ENCODE results near the gene PLA2G15. TPM values are rescaled to one million over a fixed set of nuclear protein-coding genes. Genes with fewer than 3 reads are reported as not detected.

PLA2G15 gene
- total and polyA plus RNA-seq, 2 of the 13 experiments (the other 11 are each of a cell fraction or from before 2014, with no cell fraction given), result 14.4 to 23.7 TPM

DNA sequence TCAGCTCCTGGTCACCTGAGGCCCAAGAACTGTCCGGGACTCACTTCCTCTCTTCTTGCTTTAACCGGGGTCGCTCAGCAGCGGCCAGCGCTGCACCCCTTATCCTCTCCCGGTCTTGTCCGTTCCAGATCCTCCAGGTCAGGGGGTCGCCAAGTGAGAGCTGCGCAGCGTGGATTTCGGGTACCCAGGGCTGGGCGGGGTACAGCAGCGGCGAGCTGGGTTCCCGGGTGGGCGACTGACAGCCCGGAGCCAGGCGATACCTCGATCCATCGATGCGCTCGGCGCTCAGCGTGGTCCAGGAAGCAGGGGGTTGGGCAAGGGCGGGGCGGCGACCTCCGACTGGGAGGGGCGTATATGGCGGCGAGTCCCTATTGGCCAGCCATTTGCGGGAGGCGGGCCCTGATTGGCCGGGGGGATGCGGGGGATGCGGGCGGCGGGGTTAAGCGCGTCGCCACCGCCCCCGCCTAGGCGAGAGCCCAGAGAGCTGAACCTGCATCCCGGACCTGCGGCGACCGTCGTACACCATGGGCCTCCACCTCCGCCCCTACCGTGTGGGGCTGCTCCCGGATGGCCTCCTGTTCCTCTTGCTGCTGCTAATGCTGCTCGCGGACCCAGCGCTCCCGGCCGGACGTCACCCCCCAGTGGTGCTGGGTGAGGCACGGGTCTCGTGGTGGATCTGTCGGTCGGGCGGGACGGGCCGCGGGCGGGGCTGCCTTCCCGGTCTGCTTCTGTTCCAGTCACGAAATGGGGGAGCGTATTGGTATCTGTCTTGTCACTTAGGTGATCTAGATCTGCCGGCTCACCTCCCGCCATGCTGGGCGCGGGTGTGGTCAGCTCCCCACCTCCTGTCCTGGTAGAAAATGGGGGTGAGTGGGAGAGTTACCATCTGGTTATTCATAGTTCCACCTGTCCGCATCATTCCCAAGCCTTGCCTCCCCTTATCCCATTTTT lies at the start of gene PLA2G15 (continued):
- TF ChIP-seq, protein P1, sequence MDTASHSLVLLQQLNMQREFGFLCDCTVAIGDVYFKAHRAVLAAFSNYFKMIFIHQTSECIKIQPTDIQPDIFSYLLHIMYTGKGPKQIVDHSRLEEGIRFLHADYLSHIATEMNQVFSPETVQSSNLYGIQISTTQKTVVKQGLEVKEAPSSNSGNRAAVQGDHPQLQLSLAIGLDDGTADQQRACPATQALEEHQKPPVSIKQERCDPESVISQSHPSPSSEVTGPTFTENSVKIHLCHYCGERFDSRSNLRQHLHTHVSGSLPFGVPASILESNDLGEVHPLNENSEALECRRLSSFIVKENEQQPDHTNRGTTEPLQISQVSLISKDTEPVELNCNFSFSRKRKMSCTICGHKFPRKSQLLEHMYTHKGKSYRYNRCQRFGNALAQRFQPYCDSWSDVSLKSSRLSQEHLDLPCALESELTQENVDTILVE (CRISPR knock-in tag; IDR thresholded peaks at IDR 0.05), result peak; percentile 60
- 0 out of 2 replicates have a peak, but pooled peaks have one; percentile 12 for TF ChIP-seq SMYD3 (CRISPR knock-in tag; IDR thresholded peaks at IDR 0.05)
- 0 out of 2 replicates have a peak, but pooled peaks have one; percentile 21 for TF ChIP-seq ZNF292 (CRISPR knock-in tag; IDR thresholded peaks at IDR 0.05; ENCODE audit: borderline replicate concordance, low read depth)
- TF ChIP-seq CEBPB (IDR thresholded peaks at IDR 0.05; ENCODE audit: borderline replicate concordance, low read depth, low read length), result peak; percentile 80; the same call in 1 of the 2 replicates
- TF ChIP-seq ARNTL (CRISPR knock-in tag; IDR thresholded peaks at IDR 0.05), result peak; percentile 53
- TF ChIP-seq ZFP36L1 (CRISPR knock-in tag; IDR thresholded peaks at IDR 0.05), result no peak
- TF ChIP-seq ZNF274 (CRISPR knock-in tag; IDR thresholded peaks at IDR 0.05), result no peak
- TF ChIP-seq TBL1XR1 (IDR thresholded peaks at IDR 0.05; ENCODE audit: borderline replicate concordance, low read length, partially characterized antibody), result no peak
- TF ChIP-seq, protein P2, sequence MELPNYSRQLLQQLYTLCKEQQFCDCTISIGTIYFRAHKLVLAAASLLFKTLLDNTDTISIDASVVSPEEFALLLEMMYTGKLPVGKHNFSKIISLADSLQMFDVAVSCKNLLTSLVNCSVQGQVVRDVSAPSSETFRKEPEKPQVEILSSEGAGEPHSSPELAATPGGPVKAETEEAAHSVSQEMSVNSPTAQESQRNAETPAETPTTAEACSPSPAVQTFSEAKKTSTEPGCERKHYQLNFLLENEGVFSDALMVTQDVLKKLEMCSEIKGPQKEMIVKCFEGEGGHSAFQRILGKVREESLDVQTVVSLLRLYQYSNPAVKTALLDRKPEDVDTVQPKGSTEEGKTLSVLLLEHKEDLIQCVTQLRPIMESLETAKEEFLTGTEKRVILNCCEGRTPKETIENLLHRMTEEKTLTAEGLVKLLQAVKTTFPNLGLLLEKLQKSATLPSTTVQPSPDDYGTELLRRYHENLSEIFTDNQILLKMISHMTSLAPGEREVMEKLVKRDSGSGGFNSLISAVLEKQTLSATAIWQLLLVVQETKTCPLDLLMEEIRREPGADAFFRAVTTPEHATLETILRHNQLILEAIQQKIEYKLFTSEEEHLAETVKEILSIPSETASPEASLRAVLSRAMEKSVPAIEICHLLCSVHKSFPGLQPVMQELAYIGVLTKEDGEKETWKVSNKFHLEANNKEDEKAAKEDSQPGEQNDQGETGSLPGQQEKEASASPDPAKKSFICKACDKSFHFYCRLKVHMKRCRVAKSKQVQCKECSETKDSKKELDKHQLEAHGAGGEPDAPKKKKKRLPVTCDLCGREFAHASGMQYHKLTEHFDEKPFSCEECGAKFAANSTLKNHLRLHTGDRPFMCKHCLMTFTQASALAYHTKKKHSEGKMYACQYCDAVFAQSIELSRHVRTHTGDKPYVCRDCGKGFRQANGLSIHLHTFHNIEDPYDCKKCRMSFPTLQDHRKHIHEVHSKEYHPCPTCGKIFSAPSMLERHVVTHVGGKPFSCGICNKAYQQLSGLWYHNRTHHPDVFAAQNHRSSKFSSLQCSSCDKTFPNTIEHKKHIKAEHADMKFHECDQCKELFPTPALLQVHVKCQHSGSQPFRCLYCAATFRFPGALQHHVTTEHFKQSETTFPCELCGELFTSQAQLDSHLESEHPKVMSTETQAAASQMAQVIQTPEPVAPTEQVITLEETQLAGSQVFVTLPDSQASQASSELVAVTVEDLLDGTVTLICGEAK (IDR thresholded peaks at IDR 0.05), result no peak
- TF ChIP-seq, protein P2 (CRISPR knock-in tag; IDR thresholded peaks at IDR 0.05), result peak; percentile 70; the same call in 1 of the 2 replicates
- TF ChIP-seq SUZ12 (IDR thresholded peaks at IDR 0.05; ENCODE audit: low read depth, low read length), result no peak; the same call in 1 of the 2 replicates
- peak; percentile 21; the same call in 1 of the 2 replicates for TF ChIP-seq MAFF (IDR thresholded peaks at IDR 0.05; ENCODE audit: low read depth, low read length)
- TF ChIP-seq NR2C2 (CRISPR knock-in tag; IDR thresholded peaks at IDR 0.05; ENCODE audit: borderline replicate concordance), result peak; percentile 91
- no peak for TF ChIP-seq HMGA1 (CRISPR knock-in tag; conservative IDR thresholded peaks at IDR 0.05)
- TF ChIP-seq RXRA (CRISPR knock-in tag; IDR thresholded peaks at IDR 0.05), result peak; percentile 69; the same call in 1 of the 2 replicates
- TF ChIP-seq MAF1 (CRISPR knock-in tag; IDR thresholded peaks at IDR 0.05; ENCODE audit: borderline replicate concordance), result peak; percentile 60; the same call in 1 of the 2 replicates
- TF ChIP-seq PAX8 (CRISPR knock-in tag; IDR thresholded peaks at IDR 0.05; ENCODE audit: borderline replicate concordance), result no peak

Data from HepG2 (cell line).